Measurements from ENCODE around the gene CCL26. TPM values are rescaled to one million over a fixed set of nuclear protein-coding genes. Genes with fewer than 3 reads are reported as not detected.

Gene CCL26
- total and polyA plus RNA-seq, 9 of the 15 experiments (the other 6 are each of a cell fraction or from before 2014, with no cell fraction given), result 2.3 to 26.8 (median 8.4) TPM

DNA sequence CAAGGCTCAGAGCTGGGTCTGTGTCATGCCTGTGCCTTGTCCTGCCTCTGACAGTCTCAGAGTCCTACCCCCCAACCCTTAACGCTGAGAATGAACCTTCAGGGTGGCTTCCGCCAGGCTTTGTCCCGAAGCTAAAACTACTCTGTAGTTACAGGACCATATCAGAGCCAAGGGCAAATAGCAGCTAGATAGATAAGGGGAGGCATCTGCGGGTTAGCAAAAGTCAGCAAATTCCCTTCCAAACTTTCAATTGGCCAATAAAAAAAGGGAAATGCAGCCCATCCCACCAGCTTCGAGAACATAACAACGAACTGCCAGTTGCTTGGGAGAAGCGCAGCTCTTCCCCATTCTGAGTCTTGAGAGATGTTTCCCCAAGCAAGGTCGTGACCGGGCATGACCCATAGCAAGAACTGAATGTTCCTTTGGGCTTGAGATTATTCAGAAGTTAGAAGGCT, 23.8 kb upstream of the CCL26 start (continued):
- TF ChIP-seq ARHGAP35 (IDR thresholded peaks at IDR 0.05; ENCODE audit: partially characterized antibody) (no peak), ZFP30 (CRISPR knock-in tag; IDR thresholded peaks at IDR 0.05; ENCODE audit: borderline replicate concordance) (no peak), VEZF1 (CRISPR knock-in tag; IDR thresholded peaks at IDR 0.05) (no peak), CREB1 (IDR thresholded peaks at IDR 0.05) (no peak), CREB1 (CRISPR knock-in tag; IDR thresholded peaks at IDR 0.05) (no peak), ZKSCAN1 (IDR thresholded peaks at IDR 0.05; ENCODE audit: low read depth, low read length) (no peak), STAT5A (IDR thresholded peaks at IDR 0.05; ENCODE audit: borderline replicate concordance, low read length) (no peak), NFE2 (IDR thresholded peaks at IDR 0.05; ENCODE audit: low read depth) (peak; percentile 46; the same call in 1 of the 2 replicates), L3MBTL2 (IDR thresholded peaks at IDR 0.05) (0 out of 2 replicates have a peak, but pooled peaks have one; percentile 45), HOXB6 (CRISPR knock-in tag; IDR thresholded peaks at IDR 0.05; ENCODE audit: borderline replicate concordance) (no peak), TAF15 (IDR thresholded peaks at IDR 0.05; ENCODE audit: low read depth, low read length) (no peak), HNRNPUL1 (IDR thresholded peaks at IDR 0.05; ENCODE audit: low read length) (no peak), MAFG (tag; conservative IDR thresholded peaks at IDR 0.05) (peak; percentile 70), CHD1 (IDR thresholded peaks at IDR 0.05; ENCODE audit: low read length) (no peak), CCNT2 (IDR thresholded peaks at IDR 0.05; ENCODE audit: borderline replicate concordance, extremely low read depth, insufficient read length, low read depth, low read length) (peak; percentile 17), FOXA1 (IDR thresholded peaks at IDR 0.05; ENCODE audit: borderline replicate concordance) (no peak), NFYB (IDR thresholded peaks at IDR 0.05; ENCODE audit: extremely low read depth, insufficient read length) (no peak), NRF1 (conservative IDR thresholded peaks at IDR 0.05 in 1 of 2, IDR thresholded peaks at IDR 0.05 in 1 of 2) (peak; percentile 30 to 55; a peak in 2 of 4 replicates), HNRNPH1 (optimal IDR thresholded peaks at IDR 0.05; ENCODE audit: low read depth, low read length) (no peak)
- TF ChIP-seq, protein P1, sequence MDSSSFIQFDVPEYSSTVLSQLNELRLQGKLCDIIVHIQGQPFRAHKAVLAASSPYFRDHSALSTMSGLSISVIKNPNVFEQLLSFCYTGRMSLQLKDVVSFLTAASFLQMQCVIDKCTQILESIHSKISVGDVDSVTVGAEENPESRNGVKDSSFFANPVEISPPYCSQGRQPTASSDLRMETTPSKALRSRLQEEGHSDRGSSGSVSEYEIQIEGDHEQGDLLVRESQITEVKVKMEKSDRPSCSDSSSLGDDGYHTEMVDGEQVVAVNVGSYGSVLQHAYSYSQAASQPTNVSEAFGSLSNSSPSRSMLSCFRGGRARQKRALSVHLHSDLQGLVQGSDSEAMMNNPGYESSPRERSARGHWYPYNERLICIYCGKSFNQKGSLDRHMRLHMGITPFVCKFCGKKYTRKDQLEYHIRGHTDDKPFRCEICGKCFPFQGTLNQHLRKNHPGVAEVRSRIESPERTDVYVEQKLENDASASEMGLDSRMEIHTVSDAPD (CRISPR knock-in tag; IDR thresholded peaks at IDR 0.05), result no peak
- TF ChIP-seq, protein P2, sequence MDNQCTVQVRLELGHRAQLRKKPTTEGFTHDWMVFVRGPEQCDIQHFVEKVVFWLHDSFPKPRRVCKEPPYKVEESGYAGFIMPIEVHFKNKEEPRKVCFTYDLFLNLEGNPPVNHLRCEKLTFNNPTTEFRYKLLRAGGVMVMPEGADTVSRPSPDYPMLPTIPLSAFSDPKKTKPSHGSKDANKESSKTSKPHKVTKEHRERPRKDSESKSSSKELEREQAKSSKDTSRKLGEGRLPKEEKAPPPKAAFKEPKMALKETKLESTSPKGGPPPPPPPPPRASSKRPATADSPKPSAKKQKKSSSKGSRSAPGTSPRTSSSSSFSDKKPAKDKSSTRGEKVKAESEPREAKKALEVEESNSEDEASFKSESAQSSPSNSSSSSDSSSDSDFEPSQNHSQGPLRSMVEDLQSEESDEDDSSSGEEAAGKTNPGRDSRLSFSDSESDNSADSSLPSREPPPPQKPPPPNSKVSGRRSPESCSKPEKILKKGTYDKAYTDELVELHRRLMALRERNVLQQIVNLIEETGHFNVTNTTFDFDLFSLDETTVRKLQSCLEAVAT (IDR thresholded peaks at IDR 0.05), result no peak
- TF ChIP-seq, protein P3, sequence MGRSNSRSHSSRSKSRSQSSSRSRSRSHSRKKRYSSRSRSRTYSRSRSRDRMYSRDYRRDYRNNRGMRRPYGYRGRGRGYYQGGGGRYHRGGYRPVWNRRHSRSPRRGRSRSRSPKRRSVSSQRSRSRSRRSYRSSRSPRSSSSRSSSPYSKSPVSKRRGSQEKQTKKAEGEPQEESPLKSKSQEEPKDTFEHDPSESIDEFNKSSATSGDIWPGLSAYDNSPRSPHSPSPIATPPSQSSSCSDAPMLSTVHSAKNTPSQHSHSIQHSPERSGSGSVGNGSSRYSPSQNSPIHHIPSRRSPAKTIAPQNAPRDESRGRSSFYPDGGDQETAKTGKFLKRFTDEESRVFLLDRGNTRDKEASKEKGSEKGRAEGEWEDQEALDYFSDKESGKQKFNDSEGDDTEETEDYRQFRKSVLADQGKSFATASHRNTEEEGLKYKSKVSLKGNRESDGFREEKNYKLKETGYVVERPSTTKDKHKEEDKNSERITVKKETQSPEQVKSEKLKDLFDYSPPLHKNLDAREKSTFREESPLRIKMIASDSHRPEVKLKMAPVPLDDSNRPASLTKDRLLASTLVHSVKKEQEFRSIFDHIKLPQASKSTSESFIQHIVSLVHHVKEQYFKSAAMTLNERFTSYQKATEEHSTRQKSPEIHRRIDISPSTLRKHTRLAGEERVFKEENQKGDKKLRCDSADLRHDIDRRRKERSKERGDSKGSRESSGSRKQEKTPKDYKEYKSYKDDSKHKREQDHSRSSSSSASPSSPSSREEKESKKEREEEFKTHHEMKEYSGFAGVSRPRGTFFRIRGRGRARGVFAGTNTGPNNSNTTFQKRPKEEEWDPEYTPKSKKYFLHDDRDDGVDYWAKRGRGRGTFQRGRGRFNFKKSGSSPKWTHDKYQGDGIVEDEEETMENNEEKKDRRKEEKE (IDR thresholded peaks at IDR 0.05; ENCODE audit: borderline replicate concordance in 1 of 2, control insufficient read depth in 1 of 2, low read depth in 2 of 2, low read length in 1 of 2), result no peak
